Limb (tissue), 2 donors: ENCODE data around the gene SLC35B2.
A peak's percentile ranks its signal among the peaks of the same experiment; 100 is the strongest.

Source experiments
- DNase-seq, 2 donors: peaks; one replicate each; pipeline ENCODE4 v3.0.0-alpha.2; 2016; ENCODE audit errors: extremely low spot score in 2 of 2

The SLC35B2 gene

GRCh38 chr6:44222486-44223318 lies 34.6 kb downstream of the SLC35B2 start:
- DNase-seq = no peak

- DNase-seq = no peak
Observed at GRCh38 chr6:44221961-44222335, 35.4 kb downstream of the SLC35B2 start.

- peak; percentile 69 to 89 for DNase-seq
Observed at GRCh38 chr6:44221291-44221960, 35.9 kb downstream of the SLC35B2 start.

- no peak for DNase-seq
Observed at GRCh38 chr6:44220913-44221290, 36.4 kb downstream of the SLC35B2 start.

GRCh38 chr6:44219815-44220784 lies 37.2 kb downstream of the SLC35B2 start:
- no peak for DNase-seq

GRCh38 chr6:44219053-44219814 lies 38.1 kb downstream of the SLC35B2 start:
- peak; percentile 80 to 83 for DNase-seq

GRCh38 chr6:44217332-44218143 lies 39.8 kb downstream of the SLC35B2 start:
- peak in 1 of 2 donors; percentile 53 for DNase-seq

GRCh38 chr6:44216677-44217331 lies 40.5 kb downstream of the SLC35B2 start, which contains the start of gene MYMX:
Gene MYMX, plus strand, starts transcription at chr6:44216926. Its CDS starts 546 bp downstream, at chr6:44217472.
- peak; percentile 67 to 73 for DNase-seq

GRCh38 chr6:44214307-44214706 lies 43.0 kb downstream of the SLC35B2 start:
- no peak for DNase-seq

- DNase-seq = no peak
Observed at GRCh38 chr6:44211284-44211683, 46.0 kb downstream of the SLC35B2 start.

GRCh38 chr6:44207966-44208365 lies 49.4 kb downstream of the SLC35B2 start:
- DNase-seq = no peak
